SK-N-SH treated with all-trans-retinoic acid at 6 μM for 48 hours (cell line): Measurements from ENCODE around the gene UNC5C.

Experiments used
- ATAC-seq: fragments of 200-7000 bp; cut with Tn5 transposase; 3 replicates; pipeline ENCODE4 v1.9.1; 2020; ENCODE audit warnings: mild to moderate bottlenecking, moderate library complexity
- ARNTL ChIP-seq: fragments of 450-650 bp; formaldehyde crosslinking; IDR thresholded peaks from 2 replicates; pipeline ENCODE4 v1.5.0; 2020; ENCODE audit warnings: low read depth, mild to moderate bottlenecking, moderate library complexity, borderline replicate concordance
- BACH2 ChIP-seq: fragments of 250-450 bp; sonication (Bioruptor Pico); IDR thresholded peaks from 2 replicates; pipeline ENCODE4 v1.9.0; 2021; ENCODE audit warnings: mild to moderate bottlenecking, borderline replicate concordance
- CREB5 ChIP-seq: fragments of 250-450 bp; sonication (Bioruptor Pico); IDR thresholded peaks from 2 replicates; pipeline ENCODE4 v1.5.1; 2020; ENCODE audit warnings: low read depth, mild to moderate bottlenecking, moderate library complexity
- CSRNP3 ChIP-seq: fragments of 250-450 bp; sonication (Bioruptor Pico); IDR thresholded peaks from 2 replicates; pipeline ENCODE4 v1.5.1; 2021; ENCODE audit warnings: mild to moderate bottlenecking, moderate library complexity
- ESRRG ChIP-seq: fragments of 250-450 bp; sonication (Bioruptor Pico); IDR thresholded peaks from 2 replicates; pipeline ENCODE4 v1.6.1; 2021; ENCODE audit warnings: mild to moderate bottlenecking
- GLIS3 ChIP-seq: fragments of 250-450 bp; sonication (Bioruptor Pico); IDR thresholded peaks from 2 replicates; pipeline ENCODE4 v1.5.0; 2020; ENCODE audit warnings: mild to moderate bottlenecking, moderate library complexity
- ISL1 ChIP-seq: fragments of 250-450 bp; sonication (Bioruptor Pico); IDR thresholded peaks from 2 replicates; pipeline ENCODE4 v2.1.2; 2022; ENCODE audit warnings: mild to moderate bottlenecking, moderate library complexity
- PATZ1 ChIP-seq: fragments of 250-450 bp; sonication (Bioruptor Pico); IDR thresholded peaks from 2 replicates; pipeline ENCODE4 v1.8.0; 2020; ENCODE audit warnings: mild to moderate bottlenecking, moderate library complexity, borderline replicate concordance
- POU6F1 ChIP-seq: fragments of 250-450 bp; sonication (Bioruptor Pico); IDR thresholded peaks from 2 replicates; pipeline ENCODE4 v1.8.0; 2021; ENCODE audit warnings: low read depth, mild to moderate bottlenecking, moderate library complexity, borderline replicate concordance
- PPARA ChIP-seq: fragments of 250-450 bp; sonication (Bioruptor Pico); IDR thresholded peaks from 2 replicates; pipeline ENCODE4 v1.5.0; 2020; ENCODE audit warnings: mild to moderate bottlenecking, borderline replicate concordance
- RARB ChIP-seq: fragments of 250-450 bp; sonication (Bioruptor Pico); IDR thresholded peaks from 2 replicates; pipeline ENCODE4 v1.8.0; 2021; ENCODE audit warnings: mild to moderate bottlenecking, moderate library complexity
- SNAI2 ChIP-seq: fragments of 250-450 bp; sonication (Bioruptor Pico); IDR thresholded peaks from 2 replicates; pipeline ENCODE4 v1.5.0; 2020; ENCODE audit warnings: mild to moderate bottlenecking, moderate library complexity
- TCF4 ChIP-seq: fragments of 250-450 bp; sonication (Bioruptor Pico); IDR thresholded peaks from 2 replicates; pipeline ENCODE4 v1.8.0; 2021; ENCODE audit warnings: mild to moderate bottlenecking, moderate library complexity, borderline replicate concordance
- TOX ChIP-seq: fragments of 250-450 bp; sonication (Bioruptor Pico); IDR thresholded peaks from 2 replicates; pipeline ENCODE4 v1.8.0; 2021; ENCODE audit warnings: mild to moderate bottlenecking, moderate library complexity, borderline replicate concordance
- TSHZ2 ChIP-seq: fragments of 250-450 bp; sonication (Bioruptor Pico); IDR thresholded peaks from 2 replicates; pipeline ENCODE4 v1.5.0; 2020; ENCODE audit warnings: mild to moderate bottlenecking, moderate library complexity
- ZC3H10 ChIP-seq: fragments of 250-450 bp; sonication (Bioruptor Pico); IDR thresholded peaks from 2 replicates; pipeline ENCODE4 v1.5.1; 2021; ENCODE audit warnings: mild to moderate bottlenecking, moderate library complexity
- ZFP3 ChIP-seq: fragments of 250-450 bp; sonication (Bioruptor Pico); IDR thresholded peaks from 2 replicates; pipeline ENCODE4 v1.5.0; 2020; ENCODE audit warnings: mild to moderate bottlenecking, moderate library complexity
- ZFP30 ChIP-seq: fragments of 450-650 bp; formaldehyde crosslinking; IDR thresholded peaks from 2 replicates; pipeline ENCODE4 v1.5.0; 2022; ENCODE audit warnings: mild to moderate bottlenecking, moderate library complexity
- ZNF565 ChIP-seq: fragments of 450-650 bp; formaldehyde crosslinking; conservative IDR thresholded peaks from 2 replicates; pipeline ENCODE4 v1.5.0; 2020; ENCODE audit warnings: low read depth, mild to moderate bottlenecking, moderate library complexity
- ZNF70 ChIP-seq: fragments of 450-650 bp; formaldehyde crosslinking; IDR thresholded peaks from 2 replicates; pipeline ENCODE4 v1.5.0; 2020; ENCODE audit warnings: mild to moderate bottlenecking, moderate library complexity
- ZNF8 ChIP-seq: fragments of 450-650 bp; formaldehyde crosslinking; IDR thresholded peaks from 2 replicates; pipeline ENCODE4 v1.5.0; 2020; ENCODE audit warnings: mild to moderate bottlenecking, moderate library complexity

UNC5C gene

GRCh38 chr4:95531141-95531540, 17.6 kb downstream of the UNC5C start:
- 0 out of 2 replicates have a peak, but pooled peaks have one; percentile 39 for TF ChIP-seq CREB5
- TF ChIP-seq RARB: no peak
- TF ChIP-seq ZC3H10 (CRISPR knock-in tag): no peak
- no peak for TF ChIP-seq ZFP30
- TF ChIP-seq ZNF70 (CRISPR knock-in tag): no peak
- no peak for TF ChIP-seq POU6F1
- TF ChIP-seq ESRRG (CRISPR knock-in tag): 0 out of 2 replicates have a peak, but pooled peaks have one; percentile 39
- TF ChIP-seq TCF4: peak; percentile 66; the same call in 1 of the 2 replicates
- no peak; the same call in 1 of the 2 replicates for TF ChIP-seq CSRNP3 (CRISPR knock-in tag)
- TF ChIP-seq TOX (CRISPR knock-in tag): no peak
- peak; percentile 86 for TF ChIP-seq SNAI2 (CRISPR knock-in tag)
- peak; percentile 80; the same call in 1 of the 2 replicates for TF ChIP-seq TSHZ2 (CRISPR knock-in tag)
- no peak for TF ChIP-seq GLIS3 (CRISPR knock-in tag)
- no peak for TF ChIP-seq PPARA
- TF ChIP-seq ISL1: peak; percentile 72; the same call in 1 of the 2 replicates
- no peak for TF ChIP-seq ZNF8
- ATAC-seq: peak; percentile 31

- no peak for ATAC-seq
- TF ChIP-seq ZFP30 (no peak), CREB5 (no peak), ZNF565 (CRISPR knock-in tag) (no peak), TOX (CRISPR knock-in tag) (no peak), PATZ1 (CRISPR knock-in tag) (no peak), ISL1 (no peak), ZFP3 (CRISPR knock-in tag) (no peak), CSRNP3 (CRISPR knock-in tag) (no peak), BACH2 (CRISPR knock-in tag) (no peak), ESRRG (CRISPR knock-in tag) (no peak), TSHZ2 (CRISPR knock-in tag) (no peak), TCF4 (no peak), SNAI2 (CRISPR knock-in tag) (no peak), ARNTL (CRISPR knock-in tag) (no peak), GLIS3 (CRISPR knock-in tag) (no peak), RARB (no peak)
- TF ChIP-seq, all 23 proteins: peak for 0
Measured at GRCh38 chr4:95529946-95530345, 18.8 kb downstream of the UNC5C start.
